ENCODE data around the gene OSCP1. TPM values are rescaled to one million over a fixed set of nuclear protein-coding genes. Genes with fewer than 3 reads are reported as not detected.

Gene OSCP1
- total and polyA plus RNA-seq, 8 donors, result 1.7 to 69.4 (median 9.0) TPM

DNA sequence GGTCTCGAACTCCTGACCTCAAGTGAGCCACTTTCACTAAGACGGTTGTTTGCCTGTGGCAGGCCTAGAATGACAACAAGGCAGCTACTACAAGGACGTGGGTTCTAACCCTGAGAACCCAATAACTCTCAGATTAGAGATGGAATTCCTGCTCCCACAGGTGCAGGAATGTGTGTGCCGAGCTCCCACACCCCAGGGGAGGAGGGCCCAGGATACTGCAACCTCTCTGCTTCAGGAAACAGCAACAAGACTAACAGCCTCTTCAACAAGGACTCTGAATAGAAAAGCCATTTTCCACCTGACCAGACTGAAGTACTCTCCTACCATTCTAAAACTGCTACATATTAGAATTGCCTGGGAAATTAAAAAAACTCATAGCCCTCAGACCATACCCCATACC, 57.4 kb downstream of the OSCP1 start:
- intact Hi-C loops (cut with DNase I; ENCODE audit: low total_unique reads), result no loop called here
- Histone ChIP-seq H3K27ac (no peak overlapping the region), H3K9me3 (no peaks in the 10 kb centered on the region), H3K4me1 (peaks cover 10 to 47% (median 29%) of the 10 kb centered on the region in 4 donors), H3K36me3 (peaks cover 29 to 50% (median 47%) of the 10 kb centered on the region in 4 donors), H3K27me3 (no peaks in the 10 kb centered on the region), H3K4me3 (no peak overlapping the region)
- TF ChIP-seq, protein P1, sequence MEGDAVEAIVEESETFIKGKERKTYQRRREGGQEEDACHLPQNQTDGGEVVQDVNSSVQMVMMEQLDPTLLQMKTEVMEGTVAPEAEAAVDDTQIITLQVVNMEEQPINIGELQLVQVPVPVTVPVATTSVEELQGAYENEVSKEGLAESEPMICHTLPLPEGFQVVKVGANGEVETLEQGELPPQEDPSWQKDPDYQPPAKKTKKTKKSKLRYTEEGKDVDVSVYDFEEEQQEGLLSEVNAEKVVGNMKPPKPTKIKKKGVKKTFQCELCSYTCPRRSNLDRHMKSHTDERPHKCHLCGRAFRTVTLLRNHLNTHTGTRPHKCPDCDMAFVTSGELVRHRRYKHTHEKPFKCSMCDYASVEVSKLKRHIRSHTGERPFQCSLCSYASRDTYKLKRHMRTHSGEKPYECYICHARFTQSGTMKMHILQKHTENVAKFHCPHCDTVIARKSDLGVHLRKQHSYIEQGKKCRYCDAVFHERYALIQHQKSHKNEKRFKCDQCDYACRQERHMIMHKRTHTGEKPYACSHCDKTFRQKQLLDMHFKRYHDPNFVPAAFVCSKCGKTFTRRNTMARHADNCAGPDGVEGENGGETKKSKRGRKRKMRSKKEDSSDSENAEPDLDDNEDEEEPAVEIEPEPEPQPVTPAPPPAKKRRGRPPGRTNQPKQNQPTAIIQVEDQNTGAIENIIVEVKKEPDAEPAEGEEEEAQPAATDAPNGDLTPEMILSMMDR (IDR thresholded peaks at IDR 0.05), result no peak
- no peak for TF ChIP-seq POLR2A (IDR thresholded peaks at IDR 0.05)
- no peak for TF ChIP-seq EP300 (IDR thresholded peaks at IDR 0.05)
- no peak for TF ChIP-seq POLR2AphosphoS5 (IDR thresholded peaks at IDR 0.05)
- DNase-seq, result no peak
- WGBS, 5 donors, result 83 to 94% (median 92%) methylated on average over 4 of the region's 4 CpGs

DNA sequence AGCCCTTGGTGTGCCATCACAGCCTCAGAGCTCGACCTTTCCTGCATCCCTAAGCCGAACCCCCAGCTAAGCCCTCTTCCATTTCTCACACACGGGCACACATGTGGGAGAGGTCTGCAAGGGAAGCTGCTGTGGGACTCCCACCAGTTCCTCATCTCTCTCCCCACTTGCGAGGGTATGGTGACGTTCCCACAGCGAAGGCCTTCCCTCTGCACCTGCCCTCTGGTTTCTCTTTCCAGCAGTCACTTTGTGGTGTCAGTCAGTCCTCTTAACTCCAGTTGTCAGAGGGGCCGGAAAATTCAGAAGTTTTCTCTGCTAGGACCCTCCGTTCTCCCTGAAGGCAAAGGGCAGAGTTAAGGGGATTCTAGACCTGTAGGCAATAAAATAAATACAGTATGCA, 59.0 kb downstream of the OSCP1 start:
- Histone ChIP-seq H3K4me1 (peaks cover 17 to 51% (median 34%) of the 10 kb centered on the region in 4 donors), H3K27me3 (no peaks in the 10 kb centered on the region), H3K36me3 (peaks cover 29 to 50% (median 47%) of the 10 kb centered on the region in 4 donors), H3K9me3 (no peaks in the 10 kb centered on the region), H3K4me3 (no peak overlapping the region), H3K27ac (peak overlapping the region in 2 of 5 donors; percentile 98)
- 87 to 97% (median 94%) methylated on average over 8 of the region's 8 CpGs for WGBS, 5 donors
- TF ChIP-seq POLR2A (IDR thresholded peaks at IDR 0.05) (no peak), EP300 (IDR thresholded peaks at IDR 0.05) (no peak), POLR2AphosphoS5 (IDR thresholded peaks at IDR 0.05) (no peak)
- TF ChIP-seq, protein P1 (IDR thresholded peaks at IDR 0.05), result no peak
- intact Hi-C loops (cut with DNase I; ENCODE audit: low total_unique reads), result no loop called here
- no peak for DNase-seq

DNA sequence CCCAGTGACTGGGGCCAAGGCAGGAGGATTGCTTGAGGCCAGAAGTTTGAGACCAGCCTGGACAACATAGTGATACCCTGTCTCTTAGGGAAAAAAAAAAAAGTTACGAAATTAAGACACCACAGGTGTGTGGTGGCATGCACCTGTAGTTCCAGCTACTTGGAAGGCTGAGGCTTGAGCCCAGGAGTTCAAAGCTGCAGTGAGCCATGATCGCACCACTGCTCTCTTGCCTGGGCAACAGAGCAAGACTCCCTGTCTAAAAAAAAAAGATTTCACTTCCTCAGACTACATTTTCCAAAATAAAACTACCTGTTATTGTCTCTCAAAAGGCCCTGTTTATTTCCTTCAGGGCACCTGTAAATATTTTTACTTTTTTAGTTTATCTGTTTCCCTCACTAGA, 59.8 kb downstream of the OSCP1 start:
- intact Hi-C loops (cut with DNase I; ENCODE audit: low total_unique reads), result no loop called here
- DNase-seq, result no peak
- peak overlapping the region in 3 of 5 donors; percentile 98 for H3K27ac ChIP-seq
- no peak overlapping the region for H3K4me3 ChIP-seq
- no peaks in the 10 kb centered on the region for H3K9me3 ChIP-seq
- peaks cover 14 to 45% (median 31%) of the 10 kb centered on the region in 4 donors for H3K4me1 ChIP-seq
- TF ChIP-seq POLR2AphosphoS5 (IDR thresholded peaks at IDR 0.05) (no peak), EP300 (IDR thresholded peaks at IDR 0.05) (no peak), POLR2A (IDR thresholded peaks at IDR 0.05) (no peak)
- TF ChIP-seq, protein P1 (IDR thresholded peaks at IDR 0.05), result no peak
- peaks cover 29 to 50% (median 47%) of the 10 kb centered on the region in 4 donors for H3K36me3 ChIP-seq
- no peaks in the 10 kb centered on the region for H3K27me3 ChIP-seq
- WGBS, 5 donors, result 87 to 95% (median 92%) methylated on average over 2 of the region's 2 CpGs

DNA sequence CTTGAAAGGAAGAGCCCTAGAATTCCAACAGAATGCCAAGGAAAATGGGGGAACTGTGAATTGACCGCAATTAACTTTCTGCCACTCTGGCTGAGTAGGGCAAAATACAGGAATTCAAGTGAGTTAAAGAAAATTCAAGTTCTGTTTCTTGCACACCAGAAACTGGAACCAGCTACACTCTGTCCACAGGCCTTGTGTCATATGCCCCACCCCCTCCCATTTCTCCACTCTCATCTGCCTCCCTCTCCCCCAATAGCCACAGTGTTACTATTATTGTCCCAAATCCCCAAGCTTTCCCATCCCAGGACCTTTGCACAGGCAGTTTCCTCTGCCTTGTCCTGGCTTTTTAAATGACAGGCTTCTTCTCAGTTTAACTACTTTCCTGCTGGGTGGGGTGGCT, 60.3 kb downstream of the OSCP1 start:
- intact Hi-C loops (cut with DNase I; ENCODE audit: low total_unique reads), result no loop called here
- Histone ChIP-seq H3K9me3 (no peaks in the 10 kb centered on the region), H3K4me1 (peaks cover 16 to 41% (median 29%) of the 10 kb centered on the region in 4 donors), H3K27me3 (no peaks in the 10 kb centered on the region), H3K36me3 (peaks cover 29 to 50% (median 47%) of the 10 kb centered on the region in 4 donors), H3K27ac (peak overlapping the region in 3 of 5 donors; percentile 98), H3K4me3 (no peak overlapping the region)
- DNase-seq, result no peak
- WGBS, 5 donors, result 88 to 94% (median 91%) methylated on average over 1 of the region's 1 CpG
- TF ChIP-seq POLR2AphosphoS5 (IDR thresholded peaks at IDR 0.05), result no peak
- no peak for TF ChIP-seq EP300 (IDR thresholded peaks at IDR 0.05)
- TF ChIP-seq POLR2A (IDR thresholded peaks at IDR 0.05), result no peak
- TF ChIP-seq, protein P1 (IDR thresholded peaks at IDR 0.05), result no peak
